Osteoblast (primary cell): ENCODE measurements around the gene CAVIN4. TPM values are rescaled to one million over a fixed set of nuclear protein-coding genes. Genes with fewer than 3 reads are reported as not detected.

ENCODE experiments used
- DNase-seq: peaks from one replicate; pipeline ENCODE4 v3.0.0; 2011; ENCODE audit warnings: low spot score, mixed read lengths; ENCODE audit not compliant: insufficient read length; ENCODE audit errors: missing footprints
- H2AFZ ChIP-seq: 2 replicates; pipeline ENCODE4 v1.6.0; 2011; ENCODE audit warnings: mild to moderate bottlenecking, low read length
- H3K27ac ChIP-seq: 2 replicates; pipeline ENCODE4 v1.5.1; 2011; ENCODE audit warnings: mild to moderate bottlenecking, low read depth, low read length, moderate library complexity
- H3K27me3 ChIP-seq: 2 replicates; pipeline ENCODE4 v1.6.0; 2012; ENCODE audit warnings: mild to moderate bottlenecking, control low read depth, inconsistent platforms, low read length, moderate library complexity; ENCODE audit not compliant: insufficient read depth
- H3K36me3 ChIP-seq: 2 replicates; pipeline ENCODE4 v1.5.1; 2011; ENCODE audit warnings: mild to moderate bottlenecking, low read length, control low read depth, moderate library complexity; ENCODE audit not compliant: insufficient read depth
- H3K4me1 ChIP-seq: 2 replicates; pipeline ENCODE4 v1.5.1; 2011; ENCODE audit warnings: mild to moderate bottlenecking, low read length, control low read depth, moderate library complexity; ENCODE audit not compliant: insufficient read depth
- H3K4me2 ChIP-seq: 2 replicates; pipeline ENCODE4 v1.6.0; 2011; ENCODE audit warnings: mild to moderate bottlenecking, low read length; ENCODE audit not compliant: insufficient read depth
- H3K4me3 ChIP-seq: fragments of 200-600 bp; sonication (generic); 3 replicates; pipeline ENCODE4 v1.5.1; 2012; ENCODE audit warnings: mild to moderate bottlenecking, low read length, inconsistent platforms; ENCODE audit not compliant: insufficient read depth
- H3K79me2 ChIP-seq: 2 replicates; pipeline ENCODE4 v1.6.0; 2012; ENCODE audit warnings: mild to moderate bottlenecking, low read length, control low read depth, inconsistent platforms; ENCODE audit not compliant: insufficient read depth
- H3K9me3 ChIP-seq: 2 replicates; pipeline ENCODE4 v1.5.1; 2011; ENCODE audit warnings: low read depth, low read length, control low read depth
- H4K20me1 ChIP-seq: 2 replicates; pipeline ENCODE4 v1.6.0; 2012; ENCODE audit warnings: mild to moderate bottlenecking, low read length, control low read depth; ENCODE audit not compliant: insufficient read depth
- total RNA-seq: library from RNA; depleted of rRNA; stranded (reverse); fragments of >200 nt; gene quantifications from 2 replicates; pipeline ENCODE4 v1.2.3, GENCODE V29; 2012
- TF ChIP-seq, protein P1 (sequence below): IDR thresholded peaks from 2 replicates; pipeline ENCODE4 v1.5.1; 2011; ENCODE audit warnings: mild to moderate bottlenecking, low read depth, low read length, moderate library complexity; ENCODE audit errors: extremely low read depth

Gene CAVIN4
- total RNA-seq, 1 donor = 1.4 TPM

DNA sequence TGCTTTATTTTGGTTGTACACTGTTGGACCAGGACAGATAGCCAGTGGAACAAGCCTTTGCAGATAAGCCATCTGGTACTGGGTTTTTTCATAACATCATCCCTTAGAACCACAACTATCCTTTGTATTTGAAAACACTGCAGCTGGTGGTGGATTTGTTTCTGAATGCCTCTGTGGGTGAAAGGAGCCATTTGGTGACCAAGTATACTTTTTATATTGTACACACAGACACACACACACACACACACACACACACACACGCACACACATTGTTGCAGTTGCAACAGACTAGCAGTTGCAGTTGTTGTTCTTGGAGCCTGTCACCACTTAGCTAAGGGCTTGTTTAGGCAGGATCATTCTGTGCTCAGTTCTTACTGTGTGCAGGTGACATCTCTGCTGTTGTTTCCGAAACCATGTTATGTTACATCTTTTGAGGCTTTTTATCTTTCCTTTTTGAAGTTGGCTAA is 22.9 kb upstream of the CAVIN4 start:
- H3K4me1 ChIP-seq = no peaks in the 10 kb centered on the region
- no peak overlapping the region for H3K4me3 ChIP-seq
- H3K4me2 ChIP-seq = no peak overlapping the region
- H4K20me1 ChIP-seq = no peaks in the 10 kb centered on the region
- no peaks in the 10 kb centered on the region for H3K79me2 ChIP-seq
- no peaks in the 10 kb centered on the region for H3K9me3 ChIP-seq
- no peaks in the 10 kb centered on the region for H3K27me3 ChIP-seq
- H3K27ac ChIP-seq = no peak overlapping the region
- no peaks in the 10 kb centered on the region for H3K36me3 ChIP-seq
- H2AFZ ChIP-seq = no peak overlapping the region
- no peak for DNase-seq
- TF ChIP-seq, protein P1, sequence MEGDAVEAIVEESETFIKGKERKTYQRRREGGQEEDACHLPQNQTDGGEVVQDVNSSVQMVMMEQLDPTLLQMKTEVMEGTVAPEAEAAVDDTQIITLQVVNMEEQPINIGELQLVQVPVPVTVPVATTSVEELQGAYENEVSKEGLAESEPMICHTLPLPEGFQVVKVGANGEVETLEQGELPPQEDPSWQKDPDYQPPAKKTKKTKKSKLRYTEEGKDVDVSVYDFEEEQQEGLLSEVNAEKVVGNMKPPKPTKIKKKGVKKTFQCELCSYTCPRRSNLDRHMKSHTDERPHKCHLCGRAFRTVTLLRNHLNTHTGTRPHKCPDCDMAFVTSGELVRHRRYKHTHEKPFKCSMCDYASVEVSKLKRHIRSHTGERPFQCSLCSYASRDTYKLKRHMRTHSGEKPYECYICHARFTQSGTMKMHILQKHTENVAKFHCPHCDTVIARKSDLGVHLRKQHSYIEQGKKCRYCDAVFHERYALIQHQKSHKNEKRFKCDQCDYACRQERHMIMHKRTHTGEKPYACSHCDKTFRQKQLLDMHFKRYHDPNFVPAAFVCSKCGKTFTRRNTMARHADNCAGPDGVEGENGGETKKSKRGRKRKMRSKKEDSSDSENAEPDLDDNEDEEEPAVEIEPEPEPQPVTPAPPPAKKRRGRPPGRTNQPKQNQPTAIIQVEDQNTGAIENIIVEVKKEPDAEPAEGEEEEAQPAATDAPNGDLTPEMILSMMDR = no peak

GRCh38 chr9:100555471-100555870 is 22.4 kb upstream of the CAVIN4 start:
- Histone ChIP-seq H3K27ac (no peak overlapping the region), H3K4me1 (no peaks in the 10 kb centered on the region), H3K79me2 (no peaks in the 10 kb centered on the region), H3K9me3 (no peaks in the 10 kb centered on the region), H2AFZ (no peak overlapping the region), H3K4me3 (no peak overlapping the region), H4K20me1 (no peaks in the 10 kb centered on the region), H3K27me3 (no peaks in the 10 kb centered on the region), H3K36me3 (no peaks in the 10 kb centered on the region), H3K4me2 (no peak overlapping the region)
- TF ChIP-seq, protein P1 = no peak
- DNase-seq = no peak

DNA sequence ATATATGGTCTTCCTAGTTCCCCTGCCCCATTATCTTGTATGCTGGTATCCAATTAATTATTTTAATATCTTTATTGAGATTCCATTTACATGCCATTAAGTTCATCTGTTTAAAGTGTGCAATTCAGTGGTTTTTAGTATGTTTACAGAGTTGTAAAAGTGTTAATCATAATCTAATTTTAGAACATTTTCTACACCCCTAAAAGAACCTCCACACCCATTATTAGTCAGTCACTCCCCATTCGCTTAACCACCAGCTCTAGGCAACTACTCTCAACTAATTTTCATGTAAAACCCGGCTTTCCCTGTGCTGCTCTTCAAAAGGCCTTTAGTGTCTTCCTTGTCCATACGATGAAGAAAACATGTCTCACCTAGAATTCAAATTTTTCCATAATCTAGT is 20.8 kb upstream of the CAVIN4 start:
- Histone ChIP-seq H4K20me1 (no peaks in the 10 kb centered on the region), H2AFZ (no peak overlapping the region), H3K4me1 (no peaks in the 10 kb centered on the region), H3K79me2 (no peaks in the 10 kb centered on the region), H3K9me3 (no peaks in the 10 kb centered on the region), H3K27ac (no peak overlapping the region), H3K4me2 (no peak overlapping the region), H3K4me3 (no peak overlapping the region), H3K27me3 (no peaks in the 10 kb centered on the region), H3K36me3 (no peaks in the 10 kb centered on the region)
- TF ChIP-seq, protein P1 = no peak
- DNase-seq = no peak

DNA sequence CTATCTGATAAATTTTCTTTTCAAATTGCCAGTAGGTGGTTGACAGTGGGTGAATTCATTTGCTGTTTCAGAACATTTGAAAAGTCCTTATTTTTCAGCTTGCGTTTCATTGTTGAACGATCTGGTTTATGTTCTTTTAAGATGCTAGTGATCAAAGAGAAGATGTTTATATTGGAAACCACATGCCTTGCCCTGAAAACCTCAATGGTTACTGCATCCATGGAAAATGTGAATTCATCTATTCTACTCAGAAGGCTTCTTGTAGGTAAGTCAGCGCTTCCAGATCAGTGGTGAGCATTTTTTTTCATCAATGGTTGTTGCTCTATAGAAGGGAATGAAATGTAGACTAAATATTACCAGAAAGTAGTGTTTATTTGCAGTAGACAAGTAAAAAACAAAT is 16.6 kb upstream of the CAVIN4 start:
- Histone ChIP-seq H3K36me3 (no peaks in the 10 kb centered on the region), H3K79me2 (no peaks in the 10 kb centered on the region), H2AFZ (no peak overlapping the region), H3K4me2 (no peak overlapping the region), H3K4me3 (no peak overlapping the region), H3K27me3 (no peaks in the 10 kb centered on the region), H3K27ac (no peak overlapping the region), H4K20me1 (no peaks in the 10 kb centered on the region), H3K9me3 (no peaks in the 10 kb centered on the region), H3K4me1 (no peaks in the 10 kb centered on the region)
- no peak for DNase-seq
- TF ChIP-seq, protein P1 = no peak
